ENCODE results near the gene WDR88.
"Not testable (repeated sequence)": the region's sequence is repeated elsewhere in the genome, so short reads cannot be mapped to it uniquely, and the experiment has no call there.

- TF ChIP-seq CTCF, POLR2A (IDR thresholded peaks at IDR 0.05): not testable (repeated sequence)
These were observed 22.4 kb downstream of the WDR88 start for GRCh38 chr19:33154313-33154712.

Data from vagina (tissue), 2 donors.